Measurements from ENCODE around the gene KCNK4.

Gene KCNK4

GRCh38 chr11:64340671-64341335 is 49.7 kb downstream of the KCNK4 start:
- no peak overlapping the region for H3K4me3 ChIP-seq (ENCODE audit: low read depth, low read length)
- TF ChIP-seq, protein P1, sequence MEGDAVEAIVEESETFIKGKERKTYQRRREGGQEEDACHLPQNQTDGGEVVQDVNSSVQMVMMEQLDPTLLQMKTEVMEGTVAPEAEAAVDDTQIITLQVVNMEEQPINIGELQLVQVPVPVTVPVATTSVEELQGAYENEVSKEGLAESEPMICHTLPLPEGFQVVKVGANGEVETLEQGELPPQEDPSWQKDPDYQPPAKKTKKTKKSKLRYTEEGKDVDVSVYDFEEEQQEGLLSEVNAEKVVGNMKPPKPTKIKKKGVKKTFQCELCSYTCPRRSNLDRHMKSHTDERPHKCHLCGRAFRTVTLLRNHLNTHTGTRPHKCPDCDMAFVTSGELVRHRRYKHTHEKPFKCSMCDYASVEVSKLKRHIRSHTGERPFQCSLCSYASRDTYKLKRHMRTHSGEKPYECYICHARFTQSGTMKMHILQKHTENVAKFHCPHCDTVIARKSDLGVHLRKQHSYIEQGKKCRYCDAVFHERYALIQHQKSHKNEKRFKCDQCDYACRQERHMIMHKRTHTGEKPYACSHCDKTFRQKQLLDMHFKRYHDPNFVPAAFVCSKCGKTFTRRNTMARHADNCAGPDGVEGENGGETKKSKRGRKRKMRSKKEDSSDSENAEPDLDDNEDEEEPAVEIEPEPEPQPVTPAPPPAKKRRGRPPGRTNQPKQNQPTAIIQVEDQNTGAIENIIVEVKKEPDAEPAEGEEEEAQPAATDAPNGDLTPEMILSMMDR (IDR thresholded peaks at IDR 0.05; ENCODE audit: control insufficient read depth, extremely low read depth, insufficient read depth) = no peak
- DNase-seq (ENCODE audit: low read depth) = no peak

- DNase-seq (ENCODE audit: low read depth) = no peak
- TF ChIP-seq, protein P1 (IDR thresholded peaks at IDR 0.05; ENCODE audit: control insufficient read depth, extremely low read depth, insufficient read depth) = no peak
- H3K4me3 ChIP-seq (ENCODE audit: low read depth, low read length) = no peak overlapping the region
Measured at GRCh38 chr11:64341429-64341828, 50.3 kb downstream of the KCNK4 start.

DNA sequence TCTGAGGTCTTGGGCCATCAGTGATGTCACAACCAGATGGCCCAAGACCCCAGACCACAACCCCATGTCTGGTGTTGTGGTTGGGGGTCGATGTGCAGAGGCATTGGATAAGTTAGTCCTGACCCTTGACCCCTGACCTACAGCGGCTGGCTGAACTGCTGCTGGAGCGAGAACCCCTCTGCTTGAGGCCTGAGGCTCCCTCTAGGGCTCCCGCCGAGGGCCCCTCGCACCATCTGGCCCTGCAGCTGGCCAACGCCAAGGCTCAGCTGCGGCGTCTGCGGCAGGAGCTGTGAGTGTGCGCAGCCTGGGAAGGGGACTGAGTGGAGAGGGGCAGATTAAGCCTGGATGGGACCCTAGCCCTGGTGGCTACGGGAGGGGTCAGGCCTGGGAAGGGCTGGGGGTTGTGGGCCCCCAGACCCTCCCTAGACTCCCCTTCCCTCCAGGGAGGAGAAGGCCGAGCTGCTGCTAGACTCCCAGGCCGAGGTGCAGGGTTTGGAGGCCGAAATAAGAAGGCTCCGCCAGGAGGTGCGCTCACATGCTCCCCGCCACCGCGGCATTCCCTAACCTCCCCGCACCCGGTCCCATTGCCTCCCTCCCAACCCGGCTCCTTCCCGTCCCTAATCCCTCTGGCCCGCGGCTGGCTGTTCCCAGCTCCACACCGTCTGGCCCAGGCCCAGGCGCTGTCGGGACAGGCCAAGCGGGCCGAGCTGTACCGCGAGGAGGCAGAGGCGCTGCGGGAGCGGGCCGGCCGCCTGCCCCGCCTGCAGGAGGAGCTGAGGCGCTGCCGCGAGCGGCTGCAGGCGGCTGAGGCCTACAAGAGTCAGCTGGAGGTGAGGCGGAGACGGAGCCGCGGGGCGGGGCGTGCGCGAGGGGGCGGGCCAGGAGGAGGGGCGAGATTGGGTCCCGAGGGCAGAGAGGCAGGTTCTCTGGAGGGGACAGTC is 51.0 kb downstream of the KCNK4 start:
- TF ChIP-seq, protein P1 (IDR thresholded peaks at IDR 0.05; ENCODE audit: control insufficient read depth, extremely low read depth, insufficient read depth) = peak; percentile 69
- peak; percentile 80 for DNase-seq (ENCODE audit: low read depth)
- H3K4me3 ChIP-seq (ENCODE audit: low read depth, low read length) = peak overlapping the region; percentile 50

- TF ChIP-seq, protein P1 (IDR thresholded peaks at IDR 0.05; ENCODE audit: control insufficient read depth, extremely low read depth, insufficient read depth) = no peak
- no peak for DNase-seq (ENCODE audit: low read depth)
- no peak overlapping the region for H3K4me3 ChIP-seq (ENCODE audit: low read depth, low read length)
Measured at GRCh38 chr11:64342869-64343745, 52.0 kb downstream of the KCNK4 start.

GRCh38 chr11:64343767-64344559 is 52.9 kb downstream of the KCNK4 start:
- TF ChIP-seq, protein P1 (IDR thresholded peaks at IDR 0.05; ENCODE audit: control insufficient read depth, extremely low read depth, insufficient read depth) = peak; percentile 36
- no peak for DNase-seq (ENCODE audit: low read depth)
- H3K4me3 ChIP-seq (ENCODE audit: low read depth, low read length) = no peak overlapping the region

DNA sequence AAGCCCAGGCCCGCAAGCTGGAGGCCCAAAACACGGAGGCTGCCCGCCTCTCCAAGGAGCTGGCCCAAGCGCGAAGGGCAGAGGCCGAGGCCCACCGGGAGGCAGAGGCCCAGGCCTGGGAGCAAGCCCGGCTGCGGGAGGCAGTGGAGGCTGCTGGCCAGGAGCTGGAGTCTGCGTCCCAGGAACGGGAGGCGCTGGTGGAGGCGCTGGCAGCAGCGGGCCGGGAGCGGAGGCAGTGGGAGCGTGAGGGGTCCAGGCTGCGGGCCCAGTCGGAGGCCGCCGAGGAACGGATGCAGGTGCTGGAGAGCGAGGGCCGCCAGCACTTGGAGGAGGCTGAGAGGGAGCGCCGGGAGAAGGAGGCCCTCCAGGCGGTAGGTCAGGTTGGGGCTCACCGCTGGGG is 53.7 kb downstream of the KCNK4 start:
- TF ChIP-seq, protein P1 (IDR thresholded peaks at IDR 0.05; ENCODE audit: control insufficient read depth, extremely low read depth, insufficient read depth) = no peak
- no peak overlapping the region for H3K4me3 ChIP-seq (ENCODE audit: low read depth, low read length)
- no peak for DNase-seq (ENCODE audit: low read depth)

All from LNCaP clone FGC (cell line).